ENCODE results near the gene TTLL3.

The TTLL3 gene

DNA sequence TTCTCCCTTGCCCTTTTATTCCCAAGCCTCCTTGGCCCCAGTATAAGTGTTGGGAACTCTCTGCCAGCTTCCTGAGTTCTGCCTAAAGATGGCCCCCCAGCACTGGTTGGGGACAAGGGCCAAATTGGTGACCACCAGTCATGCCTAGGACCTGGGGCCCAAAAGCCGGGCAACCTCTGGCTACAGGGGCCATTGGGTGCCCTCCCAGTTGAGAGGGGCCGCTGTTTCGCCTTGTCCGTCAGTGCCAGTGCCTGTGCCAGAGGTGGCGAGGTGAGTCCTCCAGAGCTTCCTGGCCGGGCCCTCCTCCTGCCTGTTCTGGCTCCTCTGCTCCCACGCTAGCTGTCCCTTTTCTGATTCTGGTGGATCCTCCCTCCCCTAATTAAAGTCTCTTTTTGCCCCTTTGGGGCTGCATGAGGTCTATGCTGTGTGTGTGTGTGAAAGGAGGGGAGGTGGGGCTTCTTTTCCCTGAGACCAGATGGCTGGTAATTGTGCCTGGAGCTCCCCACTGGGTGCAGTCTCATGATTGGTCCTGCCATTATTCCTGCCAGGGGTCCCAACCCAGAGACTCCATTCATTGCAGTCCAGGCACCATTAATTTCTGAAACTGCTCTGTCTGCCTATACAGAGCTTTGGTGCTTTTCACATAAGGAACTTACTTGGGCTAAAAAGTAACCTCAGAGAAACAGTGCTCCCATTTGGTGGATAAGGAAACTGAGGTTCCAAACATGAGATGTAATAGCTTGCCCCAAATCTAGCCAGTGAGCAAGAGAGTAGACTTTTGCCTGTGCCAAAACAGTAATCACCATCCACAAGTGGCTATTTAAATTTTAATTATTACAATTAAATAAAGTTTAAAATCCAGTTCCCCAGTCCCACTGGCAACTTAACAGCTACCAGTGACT lies 3.1 kb upstream of the TTLL3 start:
- DNase-seq, result no peak

GRCh38 chr3:9807981-9808344 lies 2.1 kb upstream of the TTLL3 start:
- no peak for DNase-seq

DNA sequence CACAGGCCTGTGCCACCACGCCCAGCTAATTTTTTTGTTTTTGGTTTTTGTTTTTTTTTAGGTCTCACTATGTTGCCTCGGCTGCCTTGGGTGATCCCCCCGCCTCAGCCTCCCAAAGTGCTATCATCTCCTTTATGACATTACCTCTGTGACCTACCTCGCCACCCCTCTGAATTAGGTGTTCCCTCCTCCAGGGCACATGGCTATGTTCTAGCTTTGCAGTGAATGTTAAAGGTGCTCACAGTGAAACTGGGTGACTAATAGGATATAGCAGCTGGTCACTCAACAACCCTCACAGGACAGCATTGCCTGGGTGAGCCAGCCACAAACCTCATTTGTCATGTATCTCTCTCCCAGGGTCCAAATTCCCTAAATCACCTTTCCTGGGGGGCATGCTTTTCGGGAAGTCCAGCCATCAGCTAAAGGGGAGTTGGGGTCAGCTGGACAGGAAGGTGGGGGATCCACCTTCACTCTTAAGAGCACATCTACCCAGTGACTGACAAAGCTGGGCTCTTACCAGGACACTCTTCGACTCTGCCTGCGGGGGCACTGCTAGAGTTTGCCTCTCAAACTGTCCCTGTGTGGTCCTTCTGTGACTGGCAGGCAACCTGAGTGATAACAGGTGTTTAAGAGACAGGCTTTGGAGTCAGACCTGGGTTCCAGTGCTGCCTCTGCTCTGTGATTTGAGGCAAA lies 1.6 kb upstream of the TTLL3 start:
- peak; percentile 33 for DNase-seq

DNA sequence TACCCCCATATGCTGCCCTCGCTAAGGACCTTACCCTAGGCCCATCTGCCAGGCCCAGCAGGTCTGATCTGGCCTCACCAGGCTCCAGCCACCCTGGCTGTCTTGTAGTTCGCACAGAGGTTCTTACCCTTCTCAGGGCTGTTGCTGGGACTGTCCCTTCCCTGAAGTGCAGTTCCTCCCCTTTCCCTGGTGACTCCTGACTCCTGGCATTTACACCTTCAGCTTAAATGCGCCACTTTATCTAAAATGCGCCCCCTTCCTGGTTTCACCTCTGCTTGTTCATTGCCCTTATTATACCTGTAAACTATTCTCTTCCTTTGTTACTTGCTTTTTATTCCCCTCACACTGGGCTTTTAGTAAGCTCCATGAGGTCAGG lies 835 bp upstream of the TTLL3 start:
- DNase-seq, result no peak

DNA sequence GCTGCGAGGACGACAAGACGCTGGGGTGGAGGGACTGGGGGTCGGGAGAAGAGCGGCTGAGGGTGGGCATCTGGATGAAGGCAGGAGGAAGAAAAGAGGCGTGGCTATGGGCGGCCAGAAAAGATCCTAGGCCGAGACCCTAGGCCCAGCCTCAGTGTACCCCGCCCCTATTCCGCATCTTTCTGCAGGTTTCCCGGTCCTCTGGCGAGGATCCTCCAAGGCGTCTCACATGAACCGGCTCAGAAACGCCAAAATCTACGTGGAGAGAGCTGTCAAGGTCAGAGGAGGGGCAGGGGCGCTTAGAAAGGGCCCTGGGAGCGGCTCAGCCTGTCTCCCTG lies 340 bp downstream of the TTLL3 start:
- no peak for DNase-seq

DNA sequence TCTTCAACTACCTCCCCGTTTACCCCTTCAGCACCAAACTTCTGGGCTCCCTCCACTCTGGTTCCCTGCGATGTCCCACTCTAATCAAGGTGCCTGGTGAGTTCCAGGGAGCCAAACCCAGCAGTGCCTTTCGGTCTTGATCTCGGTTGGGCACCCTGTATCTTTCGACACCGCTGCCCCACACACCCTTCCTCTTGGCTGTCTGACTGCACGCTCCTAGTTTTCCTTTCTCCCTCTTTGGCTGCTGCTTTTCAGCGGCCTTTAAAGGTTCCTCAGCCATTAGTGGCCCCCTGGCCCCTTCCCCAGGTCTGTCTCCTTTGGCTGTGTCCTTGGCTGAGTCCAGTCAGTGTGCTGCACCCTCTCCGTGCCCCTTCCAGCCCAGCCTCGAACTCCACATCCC lies 784 bp downstream of the TTLL3 start:
- no peak for DNase-seq

DNA sequence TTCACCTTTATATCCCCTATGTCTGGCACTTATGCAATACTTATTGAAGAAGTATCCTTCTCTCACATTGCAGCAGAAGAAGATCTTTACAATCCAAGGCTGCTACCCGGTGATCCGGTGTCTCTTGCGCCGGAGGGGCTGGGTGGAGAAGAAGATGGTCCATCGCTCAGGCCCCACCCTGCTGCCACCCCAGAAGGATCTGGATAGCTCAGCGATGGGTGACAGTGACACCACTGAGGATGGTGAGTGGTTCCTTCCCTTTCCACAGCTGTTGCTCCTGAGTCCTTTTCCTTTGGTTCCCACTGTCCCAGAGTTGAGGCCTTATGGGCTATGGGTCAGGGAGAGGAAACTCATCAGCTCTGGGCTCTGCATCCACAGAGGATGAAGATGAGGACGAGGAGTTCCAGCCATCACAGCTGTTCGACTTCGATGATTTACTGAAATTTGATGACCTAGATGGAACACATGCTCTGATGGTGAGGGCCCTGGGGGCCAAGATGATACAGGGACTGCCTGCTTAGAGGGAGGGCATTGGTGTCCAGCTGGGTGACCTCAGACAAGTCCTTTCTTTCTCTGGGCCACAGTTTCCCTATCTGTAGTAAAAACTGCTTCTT lies 2.9 kb downstream of the TTLL3 start:
- no peak for DNase-seq

DNA sequence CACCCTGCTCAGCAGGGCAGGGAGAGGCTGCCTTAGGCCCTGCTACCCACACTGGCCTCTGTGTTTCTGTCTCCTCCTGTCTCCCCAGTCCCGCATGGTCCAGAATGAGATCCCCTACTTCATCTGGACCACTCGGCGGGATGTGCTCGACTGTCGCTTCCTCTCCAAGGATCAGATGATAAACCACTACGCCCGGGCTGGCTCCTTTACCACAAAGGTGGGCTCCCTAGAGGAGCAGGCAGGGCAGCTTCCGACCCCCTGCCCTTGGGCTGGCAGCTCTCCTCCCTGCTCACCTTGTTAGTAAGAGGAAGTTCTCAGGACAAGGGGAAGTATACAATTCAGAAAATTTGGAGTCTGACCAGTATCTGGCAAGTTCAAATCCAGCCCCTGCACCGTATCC lies 5.9 kb downstream of the TTLL3 start:
- DNase-seq, result no peak

DNA sequence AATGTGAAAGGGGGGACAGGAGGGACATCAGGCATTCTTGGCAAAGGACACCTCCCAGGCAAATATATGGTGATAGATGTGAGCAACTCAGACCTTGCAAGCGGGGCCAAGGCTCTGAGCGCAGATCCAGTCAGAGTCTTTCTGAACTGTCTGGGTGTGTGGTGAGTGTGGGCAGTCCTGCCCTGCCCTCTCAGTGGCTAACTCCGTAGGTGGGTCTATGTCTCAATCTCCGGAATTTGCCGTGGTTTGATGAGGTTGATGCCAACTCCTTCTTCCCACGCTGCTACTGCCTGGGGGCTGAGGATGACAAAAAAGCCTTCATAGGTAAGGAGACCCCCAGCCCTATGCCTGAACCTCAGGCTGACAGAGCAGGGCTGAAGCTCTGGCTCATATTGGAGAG lies 7.4 kb downstream of the TTLL3 start:
- DNase-seq, result no peak

GRCh38 chr3:9818666-9819335 lies 8.7 kb downstream of the TTLL3 start:
- DNase-seq, result no peak

- no peak for DNase-seq
These were observed 10.5 kb downstream of the TTLL3 start for GRCh38 chr3:9820543-9820942.

- no peak for DNase-seq
These were observed 10.9 kb downstream of the TTLL3 start for GRCh38 chr3:9820946-9821345.

- no peak for DNase-seq
These were observed 15.5 kb downstream of the TTLL3 start for GRCh38 chr3:9825451-9826040.

- no peak for DNase-seq
These were observed 16.9 kb downstream of the TTLL3 start for GRCh38 chr3:9826815-9827573.

DNA sequence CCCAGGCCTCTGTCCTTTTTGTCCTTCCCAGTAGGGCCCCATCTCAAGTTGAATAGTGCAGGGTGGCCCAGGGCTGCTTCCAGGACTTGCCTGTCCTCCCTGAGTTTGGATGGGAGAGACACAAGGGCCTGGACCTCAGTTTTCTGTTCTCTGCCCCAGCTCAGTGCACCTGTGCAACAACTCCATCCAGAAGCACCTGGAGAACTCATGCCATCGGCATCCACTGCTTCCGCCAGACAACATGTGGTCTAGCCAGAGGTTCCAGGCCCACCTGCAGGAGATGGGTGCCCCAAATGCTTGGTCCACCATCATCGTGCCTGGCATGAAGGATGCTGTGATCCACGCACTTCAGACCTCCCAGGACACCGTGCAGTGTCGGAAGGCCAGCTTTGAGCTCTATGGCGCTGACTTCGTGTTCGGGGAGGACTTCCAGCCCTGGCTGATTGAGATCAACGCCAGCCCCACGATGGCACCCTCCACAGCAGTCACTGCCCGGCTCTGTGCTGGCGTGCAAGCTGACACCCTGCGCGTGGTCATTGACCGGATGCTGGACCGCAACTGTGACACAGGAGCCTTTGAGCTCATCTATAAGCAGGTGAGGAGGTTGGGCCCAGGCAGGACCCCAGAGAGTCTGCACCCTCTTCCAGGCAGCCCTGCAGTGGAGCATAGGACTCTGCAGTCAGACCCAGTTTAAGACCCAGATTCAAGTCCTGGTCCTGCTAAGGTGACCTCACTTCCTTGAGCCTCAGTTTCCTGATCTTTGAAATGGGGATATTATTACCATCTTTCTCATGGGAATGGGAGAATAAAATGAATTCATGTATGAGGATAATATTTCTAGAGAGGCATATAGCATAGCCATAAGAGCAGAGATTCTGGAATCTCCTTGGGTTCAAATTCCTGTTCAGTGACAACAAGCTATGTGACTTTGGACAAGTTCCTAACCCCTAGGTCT lies 19.0 kb downstream of the TTLL3 start:
- no peak for DNase-seq

DNA sequence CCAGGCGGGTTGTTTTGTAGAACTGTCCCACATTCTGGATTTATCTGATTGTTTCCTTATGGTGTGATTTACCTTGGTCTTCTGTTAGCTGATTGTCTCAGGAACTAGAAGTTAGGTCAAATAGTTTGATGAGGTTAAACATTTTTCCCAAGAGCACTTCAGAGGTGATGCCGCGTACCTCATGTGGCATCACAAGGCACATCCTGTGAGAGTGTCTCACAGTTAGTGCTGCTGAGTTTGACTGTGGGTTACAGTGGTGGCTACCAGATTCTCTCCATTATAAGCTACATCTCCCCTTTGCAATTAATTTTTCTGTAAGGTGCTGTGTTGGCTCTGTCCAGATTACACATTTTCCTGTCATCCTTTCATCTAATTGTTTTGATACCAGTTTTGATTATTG lies 21.2 kb downstream of the TTLL3 start:
- DNase-seq, result no peak

GRCh38 chr3:9833078-9833477 lies 23.0 kb downstream of the TTLL3 start:
- no peak for DNase-seq

DNA sequence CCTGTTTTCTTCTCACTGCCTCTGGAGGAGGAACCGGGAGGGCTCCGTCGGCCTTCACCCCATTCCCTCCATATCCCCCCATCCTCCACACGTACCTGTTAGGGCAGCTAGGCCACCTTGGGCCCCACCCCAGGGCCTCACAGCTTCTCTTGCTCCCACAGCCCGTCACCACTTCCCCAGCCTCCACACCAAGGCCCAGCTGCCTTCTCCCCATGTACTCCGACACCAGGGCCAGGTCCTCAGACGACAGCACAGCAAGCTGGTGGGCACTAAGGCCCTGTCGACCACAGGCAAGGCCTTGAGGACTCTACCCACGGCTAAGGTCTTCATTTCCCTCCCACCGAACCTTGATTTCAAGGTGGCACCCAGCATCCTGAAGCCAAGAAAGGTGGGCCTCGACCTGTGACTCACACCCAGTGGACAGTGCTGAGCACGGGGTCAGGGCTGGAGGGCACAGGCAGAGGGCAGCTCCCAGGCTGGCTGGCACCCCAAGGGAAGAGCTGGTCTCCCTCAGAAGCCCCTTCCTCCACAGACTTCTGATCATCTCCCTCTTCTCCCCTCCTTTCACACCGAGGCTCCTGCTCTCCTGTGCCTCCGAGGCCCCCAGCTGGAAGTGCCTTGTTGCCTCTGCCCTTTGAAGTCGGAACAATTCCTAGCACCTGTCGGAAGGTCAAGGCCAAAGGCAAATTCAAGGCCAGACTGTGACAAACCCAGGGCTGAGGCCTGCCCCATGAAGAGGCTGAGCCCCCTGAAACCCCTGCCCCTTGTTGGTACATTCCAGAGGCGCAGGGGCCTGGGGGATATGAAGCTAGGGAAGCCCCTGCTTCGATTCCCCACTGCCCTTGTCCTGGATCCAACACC lies 24.7 kb downstream of the TTLL3 start:
- no peak for DNase-seq

DNA sequence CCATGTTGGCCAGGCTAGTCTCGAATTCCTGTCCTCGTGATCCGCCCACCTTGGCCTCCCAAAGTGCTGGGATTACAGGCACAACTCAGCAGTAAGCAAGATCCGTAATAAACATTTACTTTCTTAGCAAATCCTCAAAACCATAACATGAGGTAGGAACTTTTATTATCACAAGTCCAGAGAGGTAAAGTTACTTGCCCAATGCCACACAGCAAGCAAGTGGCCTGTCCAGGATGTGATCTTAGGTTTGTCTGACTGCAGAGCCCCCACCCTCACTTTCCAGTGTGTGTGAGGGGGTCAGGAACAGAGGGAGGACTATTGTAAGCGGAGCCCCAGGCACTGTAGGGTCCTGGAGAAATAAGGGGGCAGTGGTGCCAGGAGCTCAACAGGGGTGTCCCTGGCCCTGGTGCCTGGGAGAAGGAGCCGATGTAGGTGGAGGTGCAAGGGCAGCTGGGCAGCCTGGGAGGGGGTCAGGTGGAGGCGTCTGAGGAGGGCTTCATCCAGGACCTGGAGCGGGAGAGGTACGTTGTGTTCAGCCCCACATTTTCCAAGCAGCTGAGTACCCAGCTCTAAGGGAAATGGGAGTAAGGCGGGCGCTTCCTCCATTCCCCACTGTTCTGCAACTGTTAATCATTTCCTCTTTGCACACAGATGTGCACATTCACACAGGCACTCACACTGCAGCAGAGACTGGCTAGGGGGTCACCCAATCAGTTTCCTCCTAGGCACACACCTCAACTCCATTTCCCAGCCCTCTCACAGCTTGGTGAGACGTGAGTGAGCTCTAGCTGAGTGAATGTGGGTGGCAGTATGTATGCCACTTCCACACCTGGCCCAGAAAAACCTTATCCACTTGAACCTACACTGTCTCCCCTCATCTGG lies 27.9 kb downstream of the TTLL3 start:
- no peak for DNase-seq

Measured in stimulated activated CD4-positive, alpha-beta T cell treated with anti-CD3 and anti-CD28 coated beads, Interleukin-12 subunit alpha, Interleukin-12 subunit beta, amount 100 ng/mL, for 4 hours (primary cell).